B cell (primary cell): ENCODE data around the gene KRT5.

Experiments
- EZH2 ChIP-seq: IDR thresholded peaks from 2 replicates; pipeline ENCODE4 v1.6.1; 2012; ENCODE audit warnings: borderline replicate concordance, low read depth, mild to moderate bottlenecking, moderate library complexity, low read length; ENCODE audit not compliant: insufficient read depth, poor library complexity, severe bottlenecking
- TF ChIP-seq, protein P1 (sequence below): fragments of 200-600 bp; IDR thresholded peaks from one replicate; pipeline ENCODE4 v1.8.0; 2022; ENCODE audit warnings: antibody characterized with exemption, mild to moderate bottlenecking

- TF ChIP-seq, protein P1, sequence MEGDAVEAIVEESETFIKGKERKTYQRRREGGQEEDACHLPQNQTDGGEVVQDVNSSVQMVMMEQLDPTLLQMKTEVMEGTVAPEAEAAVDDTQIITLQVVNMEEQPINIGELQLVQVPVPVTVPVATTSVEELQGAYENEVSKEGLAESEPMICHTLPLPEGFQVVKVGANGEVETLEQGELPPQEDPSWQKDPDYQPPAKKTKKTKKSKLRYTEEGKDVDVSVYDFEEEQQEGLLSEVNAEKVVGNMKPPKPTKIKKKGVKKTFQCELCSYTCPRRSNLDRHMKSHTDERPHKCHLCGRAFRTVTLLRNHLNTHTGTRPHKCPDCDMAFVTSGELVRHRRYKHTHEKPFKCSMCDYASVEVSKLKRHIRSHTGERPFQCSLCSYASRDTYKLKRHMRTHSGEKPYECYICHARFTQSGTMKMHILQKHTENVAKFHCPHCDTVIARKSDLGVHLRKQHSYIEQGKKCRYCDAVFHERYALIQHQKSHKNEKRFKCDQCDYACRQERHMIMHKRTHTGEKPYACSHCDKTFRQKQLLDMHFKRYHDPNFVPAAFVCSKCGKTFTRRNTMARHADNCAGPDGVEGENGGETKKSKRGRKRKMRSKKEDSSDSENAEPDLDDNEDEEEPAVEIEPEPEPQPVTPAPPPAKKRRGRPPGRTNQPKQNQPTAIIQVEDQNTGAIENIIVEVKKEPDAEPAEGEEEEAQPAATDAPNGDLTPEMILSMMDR, result no peak
- no peak for TF ChIP-seq EZH2
Measured at GRCh38 chr12:52530905-52531304, 10.7 kb upstream of the KRT5 start.
